Activated T-cell treated with anti-CD3 and anti-CD28 coated beads for 4 hours (primary cell): ENCODE results near the gene ZBTB16.

ENCODE experiments used
- DNase-seq: peaks from one replicate; pipeline ENCODE4 v3.0.0-alpha.2; 2020

ZBTB16 gene

GRCh38 chr11:114065094-114065493, 5.6 kb downstream of the ZBTB16 start:
- no peak for DNase-seq

GRCh38 chr11:114066046-114066648, 6.6 kb downstream of the ZBTB16 start:
- DNase-seq = no peak

GRCh38 chr11:114068327-114068726, 8.8 kb downstream of the ZBTB16 start:
- no peak for DNase-seq

GRCh38 chr11:114070464-114071139, 11.1 kb downstream of the ZBTB16 start:
- DNase-seq = no peak

- no peak for DNase-seq
These were observed 13.7 kb downstream of the ZBTB16 start for GRCh38 chr11:114073007-114073827.

- DNase-seq = no peak
These were observed 14.4 kb downstream of the ZBTB16 start for GRCh38 chr11:114073828-114074381.

GRCh38 chr11:114074546-114075343, 15.2 kb downstream of the ZBTB16 start:
- no peak for DNase-seq

- no peak for DNase-seq
These were observed 15.8 kb downstream of the ZBTB16 start for GRCh38 chr11:114075344-114075610.

GRCh38 chr11:114075891-114076441, 16.5 kb downstream of the ZBTB16 start:
- DNase-seq = no peak

GRCh38 chr11:114076921-114077331, 17.4 kb downstream of the ZBTB16 start:
- no peak for DNase-seq

GRCh38 chr11:114077482-114078305, 18.2 kb downstream of the ZBTB16 start:
- no peak for DNase-seq

GRCh38 chr11:114078423-114078822, 18.9 kb downstream of the ZBTB16 start:
- DNase-seq = no peak

GRCh38 chr11:114079511-114080065, 20.1 kb downstream of the ZBTB16 start:
- DNase-seq = no peak

- no peak for DNase-seq
These were observed 20.7 kb downstream of the ZBTB16 start for GRCh38 chr11:114080219-114080618.

- no peak for DNase-seq
These were observed 21.3 kb downstream of the ZBTB16 start for GRCh38 chr11:114080769-114081168.

- no peak for DNase-seq
These were observed 22.3 kb downstream of the ZBTB16 start for GRCh38 chr11:114081641-114082414.

- no peak for DNase-seq
These were observed 22.9 kb downstream of the ZBTB16 start for GRCh38 chr11:114082415-114082748.

GRCh38 chr11:114082767-114083181, 23.3 kb downstream of the ZBTB16 start:
- no peak for DNase-seq

- no peak for DNase-seq
These were observed 24.1 kb downstream of the ZBTB16 start for GRCh38 chr11:114083391-114084252.

GRCh38 chr11:114084414-114084813, 24.9 kb downstream of the ZBTB16 start:
- DNase-seq = no peak
